GM19324 (cell line): ENCODE measurements around the gene BCO2.
"Not testable (repeated sequence)": the region's sequence is repeated elsewhere in the genome, so short reads cannot be mapped to it uniquely, and the experiment has no call there.

Source experiments
- ATAC-seq: cut with Tn5 transposase; IDR thresholded peaks from one replicate; pipeline ENCODE4 v1.9.1; 2021; ENCODE audit warnings: mild to moderate bottlenecking, moderate library complexity; ENCODE audit not compliant: unreplicated experiment, low FRiP score

BCO2 gene, protein sequence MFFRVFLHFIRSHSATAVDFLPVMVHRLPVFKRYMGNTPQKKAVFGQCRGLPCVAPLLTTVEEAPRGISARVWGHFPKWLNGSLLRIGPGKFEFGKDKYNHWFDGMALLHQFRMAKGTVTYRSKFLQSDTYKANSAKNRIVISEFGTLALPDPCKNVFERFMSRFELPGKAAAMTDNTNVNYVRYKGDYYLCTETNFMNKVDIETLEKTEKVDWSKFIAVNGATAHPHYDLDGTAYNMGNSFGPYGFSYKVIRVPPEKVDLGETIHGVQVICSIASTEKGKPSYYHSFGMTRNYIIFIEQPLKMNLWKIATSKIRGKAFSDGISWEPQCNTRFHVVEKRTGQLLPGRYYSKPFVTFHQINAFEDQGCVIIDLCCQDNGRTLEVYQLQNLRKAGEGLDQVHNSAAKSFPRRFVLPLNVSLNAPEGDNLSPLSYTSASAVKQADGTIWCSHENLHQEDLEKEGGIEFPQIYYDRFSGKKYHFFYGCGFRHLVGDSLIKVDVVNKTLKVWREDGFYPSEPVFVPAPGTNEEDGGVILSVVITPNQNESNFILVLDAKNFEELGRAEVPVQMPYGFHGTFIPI

DNA sequence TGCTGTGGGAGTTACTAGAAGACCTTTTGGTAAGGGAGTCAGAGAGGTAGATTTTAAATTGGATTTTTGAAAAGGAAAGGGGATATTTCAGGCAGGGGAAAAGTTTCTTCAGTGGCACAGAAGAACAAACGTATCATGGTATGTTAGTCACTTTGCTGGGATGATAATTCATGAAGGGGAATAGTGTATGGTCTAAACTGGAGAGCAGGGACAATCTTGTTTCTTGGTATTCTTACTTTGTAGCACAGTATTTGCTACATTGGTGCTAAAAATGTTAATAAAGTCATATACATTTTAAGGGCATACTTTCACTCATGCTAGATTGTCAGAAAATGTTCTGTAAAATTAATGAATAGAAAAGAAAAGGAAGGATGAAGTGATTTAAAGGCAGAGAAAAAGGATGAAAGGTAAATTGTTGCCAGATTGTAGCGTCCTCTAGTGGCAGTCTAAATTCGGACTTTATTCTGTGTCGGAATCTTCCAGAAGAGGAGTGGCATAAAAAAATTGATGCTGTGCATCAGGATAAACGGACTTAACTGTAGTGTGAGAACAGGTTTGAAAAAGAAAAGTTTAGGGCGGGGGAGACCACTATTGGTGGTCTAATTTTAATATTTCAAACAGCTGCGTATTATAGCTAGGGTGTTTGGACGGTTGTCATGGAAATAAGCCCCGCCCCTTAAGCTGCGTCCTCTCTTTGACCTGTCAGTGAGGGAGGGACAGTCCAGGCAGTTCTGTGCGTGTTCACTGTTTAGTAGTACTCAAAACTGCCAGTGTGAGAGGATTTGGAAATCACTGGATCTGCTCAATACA lies at the start of gene BCO2:
TSS of gene BCO2 (plus strand) at position 724 of the 810 bp plus-strand sequence. CDS start 90 bp downstream, outside the sequence.
- ATAC-seq = no peak

DNA sequence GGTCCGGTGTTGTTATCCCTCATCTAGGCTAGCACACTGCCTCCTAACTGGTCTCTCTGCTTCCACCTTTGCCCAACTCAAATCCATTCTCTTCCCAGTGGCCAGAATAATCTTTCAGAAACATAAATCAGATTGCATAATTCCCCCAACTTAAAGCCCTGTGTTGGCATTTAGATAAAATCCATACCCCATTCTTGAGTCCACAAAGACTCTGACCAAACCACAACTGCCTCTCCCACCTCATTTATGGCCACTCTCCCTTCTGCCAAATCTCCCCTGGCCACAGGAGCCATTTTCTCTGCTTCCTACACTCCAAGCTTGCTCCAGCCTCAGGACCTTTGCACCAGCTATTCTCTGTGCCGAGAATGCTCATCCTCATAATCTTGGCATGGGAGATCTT lies 48.3 kb upstream of the BCO2 start:
- ATAC-seq = no peak

GRCh38 chr11:112128483-112129121 lies 46.7 kb upstream of the BCO2 start:
- no peak for ATAC-seq

- no peak for ATAC-seq
Observed at GRCh38 chr11:112129656-112130055, 45.7 kb upstream of the BCO2 start.

DNA sequence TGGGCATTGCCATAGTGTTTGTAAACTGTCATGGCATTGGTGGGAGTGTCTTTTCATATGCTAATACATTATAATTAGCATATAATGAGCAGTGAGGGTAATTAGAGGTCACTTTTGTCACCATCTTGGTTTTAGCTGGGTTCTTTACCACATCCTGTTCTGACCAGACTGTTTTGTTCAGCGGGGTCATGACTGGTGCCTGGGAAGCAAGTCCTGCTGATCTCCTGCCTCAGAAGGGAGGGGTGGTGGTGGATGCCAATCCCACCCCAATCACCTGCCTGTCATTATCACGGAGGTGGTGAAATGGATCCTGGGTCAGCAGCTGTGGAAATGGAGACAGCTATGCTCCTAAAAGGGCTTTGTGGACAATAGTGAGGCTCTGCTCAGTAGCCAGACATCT lies 42.6 kb upstream of the BCO2 start:
- no peak for ATAC-seq

DNA sequence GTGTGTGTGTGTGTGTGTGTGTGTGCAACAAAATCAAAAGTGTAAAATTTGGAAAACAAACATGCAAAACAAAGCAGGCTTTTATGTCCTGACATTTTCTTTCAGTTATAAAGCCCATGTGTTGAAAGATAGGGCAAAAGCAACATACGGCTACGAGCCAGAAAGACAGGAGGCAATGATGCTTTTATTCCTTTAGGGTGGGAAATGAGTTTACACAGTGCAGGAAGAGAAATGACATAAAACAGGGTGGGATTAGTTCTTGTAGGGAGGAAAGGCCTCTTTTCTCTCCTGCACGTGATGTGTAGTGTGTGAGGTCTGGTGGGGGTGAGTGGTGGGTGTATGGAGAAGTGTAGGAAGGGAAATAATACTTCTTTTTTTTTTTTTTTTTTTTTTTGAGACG lies 40.8 kb upstream of the BCO2 start:
- no peak for ATAC-seq

- no peak for ATAC-seq
Observed at GRCh38 chr11:112143597-112143996, 31.7 kb upstream of the BCO2 start.

- no peak for ATAC-seq
Observed at GRCh38 chr11:112150517-112150916, 24.8 kb upstream of the BCO2 start.

DNA sequence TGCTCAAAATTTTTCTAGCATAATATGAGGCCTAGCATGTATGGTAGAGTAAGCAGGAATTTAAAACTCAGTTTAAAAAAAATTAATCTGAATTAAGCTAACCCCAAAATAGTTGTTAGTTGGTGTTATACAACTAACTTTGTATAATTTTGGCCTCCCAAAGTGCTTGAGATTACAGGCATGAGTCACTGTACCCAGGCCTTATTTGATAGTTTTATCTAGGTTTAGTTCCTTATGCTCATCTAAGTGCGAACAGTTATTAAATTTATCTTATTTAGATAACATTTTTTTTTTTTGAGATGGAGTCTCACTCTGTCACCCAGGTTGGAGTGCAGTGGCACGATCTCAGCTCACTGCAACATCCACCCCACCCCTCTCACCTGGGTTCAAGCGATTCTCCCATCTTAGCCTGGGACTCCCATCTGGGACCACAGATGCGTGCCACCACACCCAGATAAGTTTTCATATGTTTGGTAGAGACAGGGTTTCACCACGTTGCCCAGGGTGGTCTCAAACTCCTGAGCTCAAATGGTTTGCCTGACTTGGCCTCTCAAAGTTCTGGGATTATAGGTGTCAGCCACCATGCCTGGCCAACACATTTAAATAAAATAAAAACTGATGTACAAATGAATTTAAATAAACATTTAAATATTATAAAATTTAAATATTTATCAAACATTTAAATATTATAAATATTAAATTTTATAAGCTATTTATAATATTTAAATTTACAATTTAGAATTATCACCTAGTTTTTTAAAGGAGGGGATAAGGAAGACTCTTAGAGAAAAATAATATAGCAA lies 19.0 kb upstream of the BCO2 start:
- ATAC-seq = no peak

GRCh38 chr11:112156956-112157766 lies 18.2 kb upstream of the BCO2 start:
- ATAC-seq = no peak

DNA sequence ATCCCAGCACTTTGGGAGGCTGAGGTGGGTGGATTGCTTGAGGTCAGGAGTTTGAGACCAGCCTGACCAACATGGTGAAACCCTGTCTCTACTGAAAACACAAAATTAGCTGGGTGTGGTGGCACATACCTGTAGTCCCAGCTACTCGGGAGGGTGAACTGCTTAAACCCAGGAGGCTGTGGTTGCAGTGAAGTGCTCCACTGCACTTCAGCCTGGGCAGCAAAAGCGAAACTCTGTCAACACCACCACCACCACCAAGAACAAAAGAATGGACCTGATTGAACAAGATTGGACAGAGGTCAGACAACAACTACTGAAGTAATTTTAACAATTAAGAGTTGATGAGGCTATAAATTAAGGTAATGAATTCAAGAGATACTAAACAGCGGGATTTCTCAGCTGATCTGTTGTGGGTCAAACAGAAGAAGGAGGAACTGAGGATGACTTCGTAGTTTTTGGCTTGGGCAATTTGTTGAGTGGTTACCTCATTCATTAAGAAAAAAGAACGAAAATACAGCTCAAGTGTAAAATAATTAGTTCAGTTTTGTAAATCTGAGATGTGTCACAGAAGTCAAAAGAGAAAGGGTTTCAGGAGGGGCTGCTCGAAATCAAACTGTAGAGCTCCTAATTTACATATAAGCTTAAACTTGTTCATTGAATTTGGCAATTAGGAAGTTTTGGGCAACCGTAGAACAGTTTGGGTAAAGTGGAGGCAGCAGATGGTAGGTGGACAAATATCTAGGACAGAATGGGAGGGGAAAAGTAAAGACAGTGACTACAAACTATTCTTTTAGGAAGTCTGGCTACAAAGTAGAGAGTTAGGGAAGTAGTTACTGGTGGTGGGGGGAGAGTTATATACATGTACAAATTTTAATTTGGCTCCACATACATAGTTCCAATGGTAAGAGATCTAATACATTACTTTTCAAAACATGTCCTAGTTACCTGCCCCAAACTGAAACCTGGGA lies 15.9 kb upstream of the BCO2 start:
- no peak for ATAC-seq

GRCh38 chr11:112160091-112160848 lies 15.0 kb upstream of the BCO2 start:
- no peak for ATAC-seq

DNA sequence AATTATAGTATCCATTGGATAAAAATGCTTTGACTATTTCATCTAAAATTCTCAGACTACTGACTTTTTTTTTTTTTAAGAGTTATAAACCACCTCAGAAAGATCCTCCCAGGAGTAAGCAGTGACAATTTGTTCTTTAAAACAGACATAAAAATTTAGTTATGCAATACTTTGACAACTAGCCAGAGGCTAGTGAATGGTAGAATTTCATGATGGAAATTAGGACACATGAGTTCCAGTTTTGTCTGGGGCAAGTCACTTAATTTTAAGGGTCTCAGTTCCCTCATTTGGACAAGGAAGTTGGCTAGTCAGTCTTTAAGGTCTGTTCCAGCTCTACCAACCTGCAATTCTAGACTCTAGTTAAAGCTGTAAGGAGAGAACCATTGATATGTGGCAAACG lies 14.3 kb upstream of the BCO2 start:
- ATAC-seq = no peak

GRCh38 chr11:112162200-112162599 lies 13.1 kb upstream of the BCO2 start:
- not testable (repeated sequence) for ATAC-seq

- no peak for ATAC-seq
Observed at GRCh38 chr11:112162761-112163546, 12.4 kb upstream of the BCO2 start.

GRCh38 chr11:112163875-112164685 lies 11.2 kb upstream of the BCO2 start, which contains the start of gene IL18:
Gene IL18, minus strand, starts transcription at chr11:112164094. Its CDS starts 9,041 bp downstream, at chr11:112155053.
- no peak for ATAC-seq
